ENCODE data around the gene WIZ.

- TF ChIP-seq CTCF (IDR thresholded peaks at IDR 0.05) (peak in 8 of 12 donors; percentile 12 to 35 (median 26)), POLR2A (IDR thresholded peaks at IDR 0.05) (no peak)
Observed at GRCh38 chr19:15479391-15480345, 29.9 kb upstream of the WIZ start, which contains the start of gene PGLYRP2.
